Neural cell (in vitro differentiated cells): ENCODE data around the gene NCKAP5.

ENCODE experiments used
- POLR2AphosphoS5 ChIP-seq: IDR thresholded peaks from 2 replicates; pipeline ENCODE4 v1.6.1; 2012
- RAD21 ChIP-seq: fragments of 450-650 bp; conservative IDR thresholded peaks from 2 replicates; pipeline ENCODE4 v1.6.1; 2014; ENCODE audit warnings: antibody characterized with exemption, mild to moderate bottlenecking, moderate library complexity
- SMC3 ChIP-seq: fragments of 450-650 bp; conservative IDR thresholded peaks from 2 replicates; pipeline ENCODE4 v1.6.1; 2014; ENCODE audit warnings: antibody characterized with exemption, mild to moderate bottlenecking, moderate library complexity; ENCODE audit not compliant: poor library complexity

DNA sequence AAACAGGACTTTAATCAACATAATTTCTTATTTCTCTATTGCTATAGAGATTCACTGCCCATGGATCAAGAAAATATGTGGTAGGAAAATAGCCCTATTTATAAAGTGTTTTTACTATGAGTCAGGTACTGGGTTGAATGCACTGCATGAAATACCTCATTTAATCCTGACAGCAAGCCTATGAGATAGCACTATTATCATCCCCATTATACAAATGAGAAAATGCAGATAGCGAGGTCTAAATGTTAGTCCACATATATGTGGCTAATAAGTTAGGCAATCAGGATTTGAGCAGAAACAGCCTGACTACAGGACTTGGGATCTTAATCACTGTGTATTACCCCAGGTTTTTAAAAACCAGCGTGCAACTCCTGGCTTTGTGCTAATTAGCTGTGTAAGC, 889.8 kb downstream of the NCKAP5 start:
- TF ChIP-seq POLR2AphosphoS5 (no peak), SMC3 (no peak), RAD21 (no peak)
